Ovary (tissue), 9 donors: Measurements from ENCODE around the gene RUSC1. TPM values are rescaled to one million over a fixed set of nuclear protein-coding genes. Genes with fewer than 3 reads are reported as not detected.
"Not testable (repeated sequence)": the region's sequence is repeated elsewhere in the genome, so short reads cannot be mapped to it uniquely, and the experiment has no call there.

Experiments used
- DNase-seq, 5 donors: peaks; one replicate each; pipeline ENCODE4 v3.0.0-alpha.2; 2019 to 2020
- H3K27ac ChIP-seq, 2 donors: fragments of 200-600 bp; one replicate each; pipeline versions ENCODE4 v1.5.1 to v1.8.0; 2019 to 2022
- H3K27me3 ChIP-seq: fragments of 200-600 bp; one replicate; pipeline ENCODE4 v1.8.0; 2022
- H3K36me3 ChIP-seq: fragments of 200-600 bp; sonication (generic); one replicate; pipeline ENCODE4 v1.5.1; 2019
- H3K4me1 ChIP-seq: one replicate; pipeline ENCODE4 v1.8.1; 2013; ENCODE audit warnings: mild to moderate bottlenecking, moderate library complexity; ENCODE audit not compliant: insufficient read depth
- H3K4me3 ChIP-seq: fragments of 200-600 bp; sonication (generic); one replicate; pipeline ENCODE4 v1.5.1; 2017
- H3K9me3 ChIP-seq, 2 donors: fragments of 200-600 bp in 1 of 2; sonication (generic) in 1 of 2; one replicate each; pipeline versions ENCODE4 v1.5.1 to v1.8.1; 2013 to 2019; ENCODE audit warnings: mild to moderate bottlenecking in 1 of 2, moderate library complexity in 1 of 2
- EP300 ChIP-seq: sonication (generic); formaldehyde crosslinking; IDR thresholded peaks from one replicate; pipeline ENCODE4 v1.6.1; 2017; ENCODE audit warnings: antibody characterized with exemption
- POLR2A ChIP-seq: fragments of 450-650 bp; IDR thresholded peaks from one replicate; pipeline ENCODE4 v1.6.1; 2017; ENCODE audit warnings: antibody characterized with exemption, mild to moderate bottlenecking, moderate library complexity
- WGBS, 3 donors: extraction: QIAGEN DNeasy Blood & Tissue Kit in 1 of 3; methylation state at CpG; one replicate each; pipeline versions ENCODE4 v1.1.5 to v1.1.7; 2013 to 2017; 5-methylcytosine and 5-hydroxymethylcytosine counted together
- intact Hi-C, 4 donors: fragments of 100-400 bp; cut with DNase I; formaldehyde crosslinking; loops; one replicate each; pipeline versions ENCODE4 v1.11.0 to v1.15.1; 2022 to 2023
- polyA plus RNA-seq, 2 donors: library from polyadenylated mRNA; stranded (reverse); fragments of 200-250 nt in 1 of 2; fragments of 350-450 nt in 1 of 2; fragmentation: Illumina TruSeq in 1 of 2; extraction: RNeasy Lipid Tissue Mini Kit (QIAGEN cat#74804) in 1 of 2; gene quantifications; one replicate each; pipeline ENCODE4 v1.2.3, GENCODE V29; 2013 to 2014
- total RNA-seq, 7 donors: library from RNA; depleted of rRNA in 2 of 7; stranded (reverse); fragments of >200 nt in 2 of 7; fragmentation: NEBNext Ultra II Directional in 3 of 7; extraction: Animal tissue kit (Norgen Biotek cat#: 25700) in 3 of 7; gene quantifications; one replicate each; pipeline versions ENCODE4 v1.1.0 to v1.2.4, GENCODE V29; 2016 to 2023
- TF ChIP-seq, protein P1 (sequence below), 3 donors: fragments of 450-650 bp in 2 of 3; fragments of 200-600 bp in 1 of 3; IDR thresholded peaks; one replicate each; pipeline versions ENCODE4 v1.5.1 to v1.8.0; 2016 to 2022; ENCODE audit warnings: antibody characterized with exemption in 3 of 3, mild to moderate bottlenecking in 1 of 3
- donor health status: DM: no; HTN: no; CAD: no; lungs with moderate emphysema.
- donor health status: DM: no; HTN: no; CAD: no.
- donor health status: Bipolar disorder and iron deficiency.
- donor health status: DM: yes; HTN: yes; CAD: no.
- donor health status: DM: no; HTN: no; CAD: no.
- donor health status: DM: yes; HTN: yes; CAD: no.

RUSC1 gene
- total and polyA plus RNA-seq, 9 donors = 13.5 to 55.6 (median 27.6) TPM

- H3K36me3 ChIP-seq = no peaks in the 10 kb centered on the region
- H3K4me3 ChIP-seq = no peak overlapping the region
- H3K9me3 ChIP-seq = no peaks in the 10 kb centered on the region
- peaks cover 7% of the 10 kb centered on the region for H3K4me1 ChIP-seq
- H3K27ac ChIP-seq = no peak overlapping the region
- TF ChIP-seq EP300 (no peak), POLR2A (no peak)
- TF ChIP-seq, protein P1, sequence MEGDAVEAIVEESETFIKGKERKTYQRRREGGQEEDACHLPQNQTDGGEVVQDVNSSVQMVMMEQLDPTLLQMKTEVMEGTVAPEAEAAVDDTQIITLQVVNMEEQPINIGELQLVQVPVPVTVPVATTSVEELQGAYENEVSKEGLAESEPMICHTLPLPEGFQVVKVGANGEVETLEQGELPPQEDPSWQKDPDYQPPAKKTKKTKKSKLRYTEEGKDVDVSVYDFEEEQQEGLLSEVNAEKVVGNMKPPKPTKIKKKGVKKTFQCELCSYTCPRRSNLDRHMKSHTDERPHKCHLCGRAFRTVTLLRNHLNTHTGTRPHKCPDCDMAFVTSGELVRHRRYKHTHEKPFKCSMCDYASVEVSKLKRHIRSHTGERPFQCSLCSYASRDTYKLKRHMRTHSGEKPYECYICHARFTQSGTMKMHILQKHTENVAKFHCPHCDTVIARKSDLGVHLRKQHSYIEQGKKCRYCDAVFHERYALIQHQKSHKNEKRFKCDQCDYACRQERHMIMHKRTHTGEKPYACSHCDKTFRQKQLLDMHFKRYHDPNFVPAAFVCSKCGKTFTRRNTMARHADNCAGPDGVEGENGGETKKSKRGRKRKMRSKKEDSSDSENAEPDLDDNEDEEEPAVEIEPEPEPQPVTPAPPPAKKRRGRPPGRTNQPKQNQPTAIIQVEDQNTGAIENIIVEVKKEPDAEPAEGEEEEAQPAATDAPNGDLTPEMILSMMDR (IDR thresholded peaks at IDR 0.05) = no peak
- no peaks in the 10 kb centered on the region for H3K27me3 ChIP-seq
- intact Hi-C loops = loop anchor here in 3 of 4 donors (10.0 kb wide), 3 partner anchors 71 to 151 kb away; partner anchors contain the start of genes ENTREP3 (in 1 of the 3), KRTCAP2 (in 1 of the 3), MTX1 (in 1 of the 3) and THBS3 (in 1 of the 3)
- WGBS, 3 donors = 85 to 91% (median 89%) methylated on average over 6 of the region's 6 CpGs
- no peak for DNase-seq
Measured at GRCh38 chr1:155326020-155326526, 5.4 kb downstream of the RUSC1 start.

GRCh38 chr1:155326631-155327037 lies 5.9 kb downstream of the RUSC1 start:
- Histone ChIP-seq H3K36me3 (no peaks in the 10 kb centered on the region), H3K4me1 (peaks cover 4% of the 10 kb centered on the region), H3K4me3 (no peak overlapping the region), H3K9me3 (no peaks in the 10 kb centered on the region), H3K27ac (no peak overlapping the region), H3K27me3 (no peaks in the 10 kb centered on the region)
- peak in 1 of 5 donors; percentile 30 for DNase-seq
- 81 to 85% (median 81%) methylated on average over 7 of the region's 7 CpGs for WGBS, 3 donors
- intact Hi-C loops = loop anchor here in 3 of 4 donors (10.0 kb wide), 3 partner anchors 72 to 152 kb away; partner anchors contain the start of genes ENTREP3 (in 1 of the 3), KRTCAP2 (in 1 of the 3), MTX1 (in 1 of the 3) and THBS3 (in 1 of the 3)
- TF ChIP-seq EP300 = no peak
- TF ChIP-seq, protein P1 (IDR thresholded peaks at IDR 0.05) = no peak
- no peak for TF ChIP-seq POLR2A

DNA sequence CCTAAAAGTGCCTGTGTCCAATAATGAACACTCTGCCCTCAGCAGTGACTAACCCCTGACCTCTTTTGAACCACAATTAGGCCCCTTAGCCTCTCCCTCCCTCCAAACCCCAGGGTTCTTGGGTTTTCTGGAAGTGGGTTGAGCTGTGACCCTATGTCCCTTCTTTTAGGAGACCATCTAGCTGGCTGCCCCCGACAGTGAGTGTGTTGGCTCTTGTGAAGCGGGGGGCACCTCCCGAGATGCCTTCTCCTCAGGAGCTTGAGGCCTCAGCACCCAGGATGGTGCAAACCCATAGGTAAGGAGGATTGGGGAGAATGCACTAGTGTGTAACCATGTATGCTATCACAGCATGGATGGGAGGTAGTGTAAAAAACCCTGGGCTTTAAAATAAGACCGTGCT lies 7.3 kb downstream of the RUSC1 start:
- Histone ChIP-seq H3K4me3 (no peak overlapping the region), H3K9me3 (no peaks in the 10 kb centered on the region), H3K27ac (no peak overlapping the region), H3K4me1 (peaks cover 3% of the 10 kb centered on the region), H3K36me3 (no peaks in the 10 kb centered on the region), H3K27me3 (no peaks in the 10 kb centered on the region)
- intact Hi-C loops = loop anchor here in 3 of 4 donors (10.0 kb wide), 3 partner anchors 73 to 153 kb away; partner anchors contain the start of genes ENTREP3 (in 1 of the 3), KRTCAP2 (in 1 of the 3), MTX1 (in 1 of the 3) and THBS3 (in 1 of the 3)
- TF ChIP-seq POLR2A (no peak), EP300 (no peak)
- TF ChIP-seq, protein P1 (IDR thresholded peaks at IDR 0.05) = no peak
- DNase-seq = no peak
- WGBS, 3 donors = 80 to 95% (median 84%) methylated on average over 4 of the region's 4 CpGs

DNA sequence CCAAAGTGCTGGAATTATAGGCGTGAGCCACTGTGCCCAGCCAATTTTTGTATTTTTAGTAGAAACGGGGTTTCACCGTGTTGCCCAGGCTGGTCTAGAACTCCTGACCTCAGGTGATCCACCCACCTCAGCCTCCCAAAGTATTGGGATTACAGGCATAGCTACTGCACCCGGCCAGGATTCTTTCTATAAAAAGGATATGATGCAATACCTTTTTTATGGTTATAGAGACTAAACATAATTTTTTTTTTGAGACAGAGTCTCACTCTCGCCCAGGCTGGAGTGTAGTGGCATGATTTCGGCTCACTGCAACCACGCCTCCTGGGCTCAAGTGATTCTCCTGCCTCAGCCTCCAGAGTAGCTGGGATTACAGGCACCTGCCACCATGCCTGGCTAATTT lies 8.2 kb downstream of the RUSC1 start:
- not testable (repeated sequence) for DNase-seq, H3K9me3 ChIP-seq, H3K36me3 ChIP-seq, H3K4me3 ChIP-seq, H3K27me3 ChIP-seq, H3K27ac ChIP-seq, H3K4me1 ChIP-seq
- WGBS, 3 donors = 75 to 81% (median 77%) methylated on average over 7 of the region's 7 CpGs
- intact Hi-C loops = loop anchor here in 3 of 4 donors (10.0 kb wide), 3 partner anchors 74 to 154 kb away; partner anchors contain the start of genes ENTREP3 (in 1 of the 3), KRTCAP2 (in 1 of the 3), MTX1 (in 1 of the 3) and THBS3 (in 1 of the 3)
